ENCODE results near the gene KDM3A. TPM values are rescaled to one million over a fixed set of nuclear protein-coding genes. Genes with fewer than 3 reads are reported as not detected.
"Not testable (repeated sequence)": the region's sequence is repeated elsewhere in the genome, so short reads cannot be mapped to it uniquely, and the experiment has no call there.

Gene KDM3A
- total RNA-seq, 1 experiment from 2014 or later: 8.3 TPM

GRCh38 chr2:86476092-86476491, 34.9 kb downstream of the KDM3A start:
- DNase-seq (ENCODE audit: low spot score): no peak

DNA sequence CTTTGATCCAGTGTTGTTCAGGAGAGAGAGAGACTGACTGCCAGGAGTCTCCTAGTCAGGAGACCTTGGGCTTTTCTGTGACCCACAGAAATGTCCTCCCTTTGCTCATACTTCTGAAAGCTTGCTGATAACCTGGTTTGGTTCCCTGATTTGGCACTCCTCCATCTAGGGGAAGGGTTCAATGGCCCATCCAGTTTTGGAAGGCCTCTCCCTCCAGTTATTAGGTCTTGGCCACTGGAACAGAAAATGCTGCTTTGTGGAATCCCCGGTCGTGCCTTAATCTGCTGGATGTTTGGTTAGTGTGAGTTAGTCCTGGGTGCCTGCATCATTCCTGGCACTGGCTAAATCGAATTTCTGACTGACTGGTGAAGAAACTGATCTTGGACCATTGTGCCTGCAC, 35.7 kb downstream of the KDM3A start:
- DNase-seq (ENCODE audit: low spot score): no peak

DNA sequence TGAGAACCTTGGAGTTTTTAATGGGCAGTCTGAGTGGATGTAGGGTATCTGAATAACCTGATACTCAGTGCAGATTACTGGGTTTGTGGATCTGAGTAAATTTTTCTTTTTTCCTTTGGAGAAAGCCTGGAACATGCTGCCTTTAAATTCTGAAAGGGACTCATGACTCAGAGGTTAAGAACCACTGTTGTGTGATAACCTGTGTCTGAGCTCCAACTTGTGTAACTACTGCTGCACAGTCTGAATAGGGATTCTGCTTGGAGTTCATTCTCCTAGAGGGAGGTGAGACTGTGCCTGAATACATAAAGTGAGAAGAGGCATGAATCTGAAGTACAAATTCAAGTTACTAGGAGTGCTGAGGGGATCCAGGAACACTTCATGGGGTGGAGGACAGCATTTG, 36.2 kb downstream of the KDM3A start:
- no peak for DNase-seq (ENCODE audit: low spot score)

DNA sequence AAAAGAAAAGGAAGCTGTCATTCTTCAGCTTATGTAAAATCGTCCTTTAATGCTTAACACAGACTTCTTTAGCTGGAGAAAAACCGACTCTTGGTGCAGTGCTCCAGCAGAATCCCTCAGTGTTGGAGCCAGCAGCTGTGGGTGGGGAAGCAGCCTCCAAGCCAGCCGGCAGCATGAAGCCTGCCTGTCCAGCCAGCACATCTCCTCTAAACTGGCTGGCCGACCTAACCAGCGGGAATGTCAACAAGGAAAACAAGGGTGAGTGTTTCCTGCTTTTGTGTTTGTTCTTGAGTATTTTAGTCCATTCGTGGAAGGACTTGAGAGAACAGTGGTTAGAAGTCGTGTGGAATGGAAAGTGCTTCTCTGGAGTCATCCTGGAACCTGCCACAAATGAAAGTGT, 38.9 kb downstream of the KDM3A start:
- DNase-seq (ENCODE audit: low spot score): no peak

GRCh38 chr2:86482034-86482433, 40.9 kb downstream of the KDM3A start:
- no peak for DNase-seq (ENCODE audit: low spot score)

GRCh38 chr2:86484385-86484784, 43.2 kb downstream of the KDM3A start:
- DNase-seq (ENCODE audit: low spot score): no peak

DNA sequence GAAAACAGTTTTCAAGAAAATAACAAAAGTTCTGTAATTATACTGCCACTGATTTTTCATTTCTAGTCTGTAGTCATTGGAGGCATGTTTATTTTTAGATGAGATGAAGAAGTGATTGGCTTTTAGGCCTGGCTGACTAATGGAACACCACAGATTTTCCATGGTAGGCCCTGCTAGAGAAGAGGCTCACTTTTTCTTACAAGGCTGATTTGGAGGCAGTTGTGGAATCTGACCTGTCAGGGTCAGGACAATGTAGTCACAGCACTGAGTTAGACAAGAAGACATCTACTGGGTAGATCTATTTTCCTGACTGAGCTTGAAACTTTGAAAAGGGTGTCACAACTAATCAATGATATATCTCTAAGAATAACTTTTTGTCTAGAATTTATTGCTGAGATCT, 43.9 kb downstream of the KDM3A start:
- no peak for DNase-seq (ENCODE audit: low spot score)

DNA sequence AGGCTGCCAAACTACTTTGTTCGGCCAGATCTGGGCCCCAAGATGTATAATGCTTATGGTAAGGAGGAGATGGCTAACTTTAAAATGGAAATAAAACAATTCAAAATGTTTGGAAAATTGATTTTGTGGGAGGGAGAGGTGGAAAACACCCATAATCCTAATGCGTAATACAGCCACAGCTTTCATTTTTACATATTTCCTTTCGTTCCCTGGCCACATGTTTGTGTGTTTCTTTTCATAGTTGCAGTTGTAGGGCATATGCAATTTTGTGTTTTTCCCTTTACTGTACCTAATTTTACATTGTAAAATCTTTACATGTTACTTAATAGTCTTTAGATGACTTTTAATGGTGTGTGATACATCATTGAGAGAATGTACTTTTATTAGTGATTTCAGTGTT, 44.6 kb downstream of the KDM3A start:
- no peak for DNase-seq (ENCODE audit: low spot score)

GRCh38 chr2:86487062-86487461, 45.9 kb downstream of the KDM3A start:
- DNase-seq (ENCODE audit: low spot score): no peak

DNA sequence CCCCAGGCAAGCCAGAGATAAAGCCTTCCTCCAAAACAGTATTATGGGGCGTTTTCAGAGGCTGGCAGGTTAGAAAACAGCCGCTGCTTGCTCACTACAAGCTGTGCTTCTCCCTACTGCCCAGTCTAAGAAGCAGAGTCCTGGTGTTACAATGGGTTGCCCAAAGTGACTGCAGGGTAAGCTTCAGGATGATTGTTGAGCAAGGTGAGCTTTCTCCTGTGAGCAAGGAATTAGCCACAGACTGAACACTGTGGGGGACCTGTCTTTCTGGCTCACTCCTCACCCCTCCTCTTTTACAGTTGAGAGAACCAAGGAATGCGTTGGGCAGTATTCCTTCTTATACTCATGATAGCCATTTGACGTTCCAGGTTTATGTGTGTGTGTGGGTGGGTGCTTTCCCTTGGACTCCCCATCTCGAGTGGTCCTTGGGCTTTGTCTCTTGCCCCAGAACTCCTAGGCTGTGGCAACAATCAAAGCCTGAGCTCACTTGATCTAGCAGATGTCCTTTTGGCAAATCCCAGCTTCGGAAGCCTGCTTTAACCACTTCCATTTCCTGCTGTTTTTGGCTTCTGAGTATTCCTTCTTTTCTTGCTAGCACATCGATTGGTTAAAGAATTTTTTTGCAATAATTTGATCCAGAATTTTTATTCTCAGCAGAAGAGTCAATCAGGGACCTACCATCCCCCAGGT, 47.5 kb downstream of the KDM3A start:
- no peak for DNase-seq (ENCODE audit: low spot score)

GRCh38 chr2:86489542-86489941, 48.4 kb downstream of the KDM3A start:
- no peak for DNase-seq (ENCODE audit: low spot score)

DNA sequence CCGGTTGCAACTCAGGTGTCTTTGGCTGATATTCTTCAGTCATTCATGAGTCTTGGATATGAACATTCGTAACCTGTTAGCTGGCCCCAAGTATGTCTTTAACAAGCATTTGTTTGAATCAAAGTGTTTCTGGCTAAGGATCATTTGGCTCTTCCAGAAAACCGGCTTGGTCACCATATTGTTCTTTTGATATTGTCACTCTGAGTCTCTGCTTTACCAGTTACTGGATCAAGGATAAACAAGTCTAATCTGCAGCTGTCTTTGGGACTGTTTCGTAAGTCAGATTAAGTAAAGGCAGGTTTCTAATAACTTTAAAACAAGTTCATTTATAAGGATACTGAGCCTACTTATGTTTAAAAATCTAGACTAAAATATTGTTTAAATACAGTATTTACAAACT, 49.1 kb downstream of the KDM3A start:
- no peak for DNase-seq (ENCODE audit: low spot score)

DNA sequence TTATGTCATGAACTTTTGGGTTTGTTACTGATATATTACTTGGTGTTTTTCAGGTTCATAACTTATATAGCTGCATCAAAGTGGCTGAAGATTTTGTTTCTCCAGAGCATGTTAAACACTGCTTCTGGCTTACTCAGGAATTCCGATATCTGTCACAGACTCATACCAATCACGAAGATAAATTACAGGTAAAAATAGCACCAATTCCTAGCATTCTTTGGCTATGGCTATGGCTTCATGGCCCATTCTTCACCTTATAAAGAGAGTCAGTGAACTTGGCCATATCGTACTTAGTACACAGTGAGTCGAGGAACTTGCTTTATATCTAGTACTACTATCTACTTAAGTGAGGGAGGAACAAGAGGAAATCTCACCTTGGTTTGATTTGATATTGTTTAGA, 49.9 kb downstream of the KDM3A start:
- no peak for DNase-seq (ENCODE audit: low spot score)

DNA sequence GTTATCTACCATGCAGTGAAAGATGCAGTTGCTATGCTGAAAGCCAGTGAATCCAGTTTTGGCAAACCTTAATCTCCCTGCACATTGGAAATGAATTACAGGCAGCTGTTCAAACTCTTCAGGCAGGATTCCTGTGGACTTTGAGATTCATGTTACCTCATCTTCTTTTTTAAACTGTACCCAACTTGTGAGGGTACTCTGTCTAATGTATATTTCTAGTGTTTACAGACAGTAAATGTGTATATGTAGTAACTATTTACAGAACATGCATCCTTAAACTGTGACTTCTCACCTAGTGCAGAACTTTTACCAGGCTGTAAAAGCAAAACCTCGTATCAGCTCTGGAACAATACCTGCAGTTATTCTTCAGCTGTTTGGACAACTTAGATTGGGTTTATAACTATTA, 50.9 kb downstream of the KDM3A start:
- no peak for DNase-seq (ENCODE audit: low spot score)

DNA sequence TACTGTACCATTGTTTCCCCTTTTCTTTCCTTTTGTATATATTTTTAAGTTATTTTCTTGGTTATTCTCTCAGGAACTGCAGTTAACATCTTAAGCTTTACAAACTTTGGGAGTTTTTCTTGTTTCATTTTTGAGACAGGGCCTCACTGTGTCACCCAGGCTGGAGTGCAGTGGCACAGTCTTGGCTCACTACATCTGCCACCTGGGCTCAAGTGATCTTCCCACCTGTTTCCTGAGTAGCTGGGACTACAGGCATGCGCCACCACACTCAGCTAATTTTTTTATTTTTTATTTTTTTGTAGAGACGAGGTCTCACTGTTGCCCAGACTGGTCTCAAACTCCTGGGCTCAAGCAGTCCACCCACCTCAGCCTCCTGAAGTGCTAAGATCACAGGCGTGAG, 55.2 kb downstream of the KDM3A start:
- not testable (repeated sequence) for DNase-seq (ENCODE audit: low spot score)

- DNase-seq (ENCODE audit: low spot score): no peak
Measured at GRCh38 chr2:86498468-86499260, 57.5 kb downstream of the KDM3A start.

DNA sequence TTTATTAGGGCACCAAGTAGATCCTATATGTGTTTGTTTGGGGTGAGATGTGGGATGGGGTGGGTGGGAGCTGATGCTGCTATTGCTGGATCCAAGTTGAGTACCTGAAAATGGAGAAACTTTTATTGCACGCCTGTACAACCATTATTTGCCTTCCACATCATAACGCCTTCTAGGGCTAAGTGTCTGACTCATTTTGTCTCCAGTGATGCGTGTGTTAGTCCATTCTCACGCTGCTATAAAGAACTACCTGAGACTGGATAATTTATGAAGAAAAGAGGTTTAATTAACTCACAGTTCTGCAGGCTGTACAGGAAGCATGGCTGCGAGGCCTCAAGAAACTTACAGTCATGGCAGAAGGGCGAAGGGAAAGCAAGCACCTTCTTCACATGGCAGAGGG, 58.2 kb downstream of the KDM3A start:
- no peak for DNase-seq (ENCODE audit: low spot score)

GRCh38 chr2:86500325-86501083, 59.3 kb downstream of the KDM3A start:
- no peak for DNase-seq (ENCODE audit: low spot score)

GRCh38 chr2:86507600-86507999, 66.4 kb downstream of the KDM3A start:
- no peak for DNase-seq (ENCODE audit: low spot score)

GRCh38 chr2:86510436-86510933, 69.3 kb downstream of the KDM3A start:
- DNase-seq (ENCODE audit: low spot score): no peak

GRCh38 chr2:86512034-86512433, 70.9 kb downstream of the KDM3A start:
- no peak for DNase-seq (ENCODE audit: low spot score)

- no peak for DNase-seq (ENCODE audit: low spot score)
Measured at GRCh38 chr2:86512892-86513291, 71.7 kb downstream of the KDM3A start.

Measured in H4 (cell line).